Daoy (cell line): Measurements from ENCODE around the gene GLRX3. TPM values are rescaled to one million over a fixed set of nuclear protein-coding genes. Genes with fewer than 3 reads are reported as not detected.

Experiments used
- DNase-seq: peaks from one replicate; pipeline ENCODE4 v3.0.0-alpha.2; 2015; ENCODE audit warnings: low read depth
- total RNA-seq: library from RNA; depleted of rRNA; stranded (reverse); fragments of >200 nt; shearing (Covaris generic); gene quantifications from 2 replicates; pipeline ENCODE4 v1.2.3, GENCODE V29; 2014; rRNA removed

The GLRX3 gene
- total RNA-seq, 1 experiment from 2014 or later = 193 TPM

DNA sequence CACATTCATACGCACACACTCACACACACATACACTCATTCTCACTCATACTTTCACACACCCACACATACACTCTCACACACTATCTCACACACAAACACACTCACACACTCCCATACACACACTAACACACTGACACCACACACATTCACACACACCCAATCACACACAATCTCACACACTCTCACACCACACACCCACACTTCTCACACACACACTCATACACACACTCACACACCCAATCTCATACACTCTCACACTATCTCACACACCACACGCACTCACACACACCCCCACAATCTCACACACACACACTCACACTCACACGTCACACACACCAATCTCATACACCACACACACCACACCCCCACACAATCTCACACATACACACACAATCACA is 71.0 kb downstream of the GLRX3 start:
- DNase-seq = no peak

DNA sequence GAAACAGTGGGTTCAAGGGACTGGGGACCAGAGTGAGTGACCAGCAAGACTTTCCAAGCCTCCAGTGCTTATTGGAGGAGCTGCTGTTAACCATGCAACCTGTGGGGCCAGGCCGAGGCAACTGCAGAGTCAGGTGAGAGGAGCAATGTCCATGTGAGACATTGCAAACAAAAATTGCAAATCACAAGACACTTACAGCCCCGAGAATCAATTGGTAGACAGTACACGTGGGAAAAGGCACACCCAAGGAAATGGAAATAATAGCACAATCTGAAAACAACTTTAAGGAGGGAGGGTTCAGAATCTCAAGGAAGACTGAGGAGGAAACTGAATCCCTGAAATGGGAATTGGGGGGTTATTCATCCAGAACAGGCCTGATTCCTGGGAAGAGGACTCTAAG is 72.6 kb downstream of the GLRX3 start:
- no peak for DNase-seq

DNA sequence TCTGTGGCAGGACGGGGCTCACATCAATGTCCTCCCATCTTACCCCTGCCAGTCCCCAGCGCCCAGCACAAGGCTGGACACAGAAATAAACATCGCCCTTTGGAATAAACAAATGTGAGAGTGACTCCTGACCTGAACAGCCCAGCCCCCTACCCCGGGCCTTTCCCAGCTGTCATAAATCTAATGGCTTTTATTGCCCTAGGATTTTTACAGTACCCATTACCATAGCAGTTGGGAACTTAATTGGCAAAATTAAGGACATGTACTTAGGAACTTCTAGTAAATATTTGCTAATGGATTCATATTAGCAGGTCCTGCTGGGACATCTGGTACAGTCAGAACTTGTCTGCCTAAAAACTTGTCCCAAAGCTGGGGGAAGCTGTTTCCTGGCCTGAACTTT is 76.6 kb downstream of the GLRX3 start:
- DNase-seq = no peak

- no peak for DNase-seq
Measured at GRCh38 chr10:130213286-130214080, 77.3 kb downstream of the GLRX3 start.

DNA sequence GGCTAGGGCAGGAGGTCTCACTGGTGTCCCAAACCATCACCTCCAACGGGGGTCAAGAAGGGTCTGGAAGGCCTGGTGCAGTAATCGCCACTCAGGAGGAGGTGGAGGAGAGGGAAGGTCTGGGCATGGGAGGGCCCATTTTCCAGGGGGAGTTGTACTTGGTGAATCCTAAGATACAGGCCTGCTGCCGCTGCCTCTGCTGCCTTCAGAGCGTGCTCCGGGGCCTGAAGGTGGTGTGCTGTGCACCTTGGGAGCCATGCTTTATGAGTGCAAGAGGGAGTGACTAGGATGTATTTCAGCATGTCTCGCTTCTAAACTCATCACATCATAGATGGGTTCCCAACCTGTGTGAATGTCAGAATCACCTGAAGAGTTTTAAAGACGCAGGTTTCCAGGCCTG is 78.2 kb downstream of the GLRX3 start:
- DNase-seq = no peak

DNA sequence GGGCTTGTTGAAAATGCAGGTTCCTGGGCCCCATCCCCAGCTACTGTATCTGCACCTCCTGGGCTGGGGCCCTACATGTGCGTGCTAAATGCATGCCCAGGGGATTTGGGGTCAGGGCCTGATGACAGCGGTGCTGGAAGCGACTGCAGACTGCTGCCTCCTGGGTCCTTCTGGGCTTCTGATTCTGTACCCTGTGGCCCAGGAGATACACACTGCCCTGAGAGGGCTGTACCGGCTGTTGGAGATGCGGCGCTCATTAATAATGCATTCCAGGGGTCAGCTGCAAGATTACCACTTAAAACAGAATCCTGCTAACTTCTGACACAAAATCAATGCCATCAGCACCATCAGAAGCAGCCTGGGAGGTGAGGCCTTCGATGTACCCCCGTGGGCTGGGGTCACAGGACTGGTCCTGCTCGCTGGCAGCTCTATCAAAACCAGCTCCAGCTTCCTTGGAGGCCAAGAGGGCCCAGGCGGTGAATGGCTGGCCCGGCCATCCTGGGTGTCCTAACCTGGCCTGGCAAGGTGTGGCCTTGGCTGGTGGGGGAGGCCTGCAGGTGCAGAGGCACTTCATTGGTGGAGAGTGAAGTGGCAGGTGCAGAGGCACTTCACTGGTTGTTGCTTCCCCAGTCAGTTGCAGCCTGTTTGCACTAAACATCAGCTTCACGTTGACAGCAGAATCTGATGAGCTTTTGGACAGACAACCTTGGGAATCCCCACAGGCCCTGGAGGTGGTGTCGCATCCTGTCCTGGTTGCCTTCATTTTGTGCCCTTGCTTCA is 79.2 kb downstream of the GLRX3 start:
- no peak for DNase-seq

GRCh38 chr10:130215931-130216231 is 79.7 kb downstream of the GLRX3 start:
- no peak for DNase-seq

- no peak for DNase-seq
Measured at GRCh38 chr10:130218181-130218641, 82.0 kb downstream of the GLRX3 start.

- DNase-seq = no peak
Measured at GRCh38 chr10:130218936-130219335, 82.7 kb downstream of the GLRX3 start.

DNA sequence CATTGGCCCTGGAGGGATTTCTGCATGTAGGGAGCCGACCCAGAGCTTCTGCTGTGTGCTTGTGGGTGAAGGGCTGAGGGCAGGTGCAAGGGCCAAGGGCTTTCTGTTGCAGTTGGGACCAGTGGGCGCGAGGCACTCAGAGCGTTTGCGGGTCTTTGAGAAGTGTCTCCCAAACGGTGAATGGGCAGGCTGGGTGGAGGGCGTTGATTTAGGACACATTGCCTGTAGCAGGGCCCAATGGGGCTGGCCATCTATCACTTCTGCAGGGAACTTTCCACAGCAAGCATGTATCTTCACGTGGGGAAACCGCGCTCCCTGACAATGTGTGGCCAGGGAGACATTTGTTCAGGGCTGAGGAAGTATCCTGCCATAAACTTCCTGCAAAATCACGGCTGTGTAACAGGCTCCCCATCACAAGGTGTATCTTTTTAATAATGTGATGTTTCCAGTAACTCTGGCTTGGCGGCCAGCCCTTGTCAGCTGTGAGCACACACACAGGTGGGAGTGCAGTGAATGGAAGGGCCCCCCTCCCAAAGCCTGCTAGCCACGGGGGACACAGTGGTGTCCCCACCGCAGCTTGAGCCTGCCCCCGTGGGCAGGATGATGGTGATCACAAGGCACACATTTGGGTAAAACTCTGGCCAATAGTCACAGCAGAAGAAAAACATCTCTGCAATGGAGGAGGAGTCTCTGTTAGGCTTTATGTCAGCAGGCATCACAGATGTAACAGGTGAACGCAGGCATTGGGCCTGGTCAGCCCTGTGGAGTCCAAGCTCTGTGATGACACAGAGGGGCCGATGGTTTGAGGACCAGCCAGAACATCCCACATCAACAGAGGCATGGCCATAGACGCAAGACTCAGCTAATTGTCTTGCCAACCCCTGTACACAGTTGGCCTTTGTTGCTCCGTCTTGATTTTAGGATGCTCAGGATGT is 84.3 kb downstream of the GLRX3 start:
- DNase-seq = no peak

GRCh38 chr10:130221456-130222375 is 85.5 kb downstream of the GLRX3 start:
- DNase-seq = no peak

DNA sequence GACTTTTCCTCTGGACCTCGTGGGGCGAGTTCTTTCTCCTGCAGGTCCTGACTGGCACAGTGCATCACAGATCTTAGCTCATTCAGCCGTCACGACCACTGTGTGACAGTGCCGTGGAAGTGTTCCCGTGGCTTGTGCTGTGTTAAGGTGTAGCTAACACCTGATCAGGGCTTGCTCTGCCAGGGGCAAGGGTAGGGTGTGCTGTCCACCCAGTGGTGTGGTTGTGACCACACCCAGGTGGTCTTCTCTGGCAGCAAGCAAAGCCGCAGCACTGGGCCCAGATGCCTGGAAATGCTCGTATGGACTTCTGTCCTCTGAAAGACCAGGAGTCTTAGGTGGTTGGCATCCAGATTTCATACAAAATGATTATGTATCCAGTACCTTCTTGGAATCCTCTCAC is 86.2 kb downstream of the GLRX3 start:
- DNase-seq = no peak

DNA sequence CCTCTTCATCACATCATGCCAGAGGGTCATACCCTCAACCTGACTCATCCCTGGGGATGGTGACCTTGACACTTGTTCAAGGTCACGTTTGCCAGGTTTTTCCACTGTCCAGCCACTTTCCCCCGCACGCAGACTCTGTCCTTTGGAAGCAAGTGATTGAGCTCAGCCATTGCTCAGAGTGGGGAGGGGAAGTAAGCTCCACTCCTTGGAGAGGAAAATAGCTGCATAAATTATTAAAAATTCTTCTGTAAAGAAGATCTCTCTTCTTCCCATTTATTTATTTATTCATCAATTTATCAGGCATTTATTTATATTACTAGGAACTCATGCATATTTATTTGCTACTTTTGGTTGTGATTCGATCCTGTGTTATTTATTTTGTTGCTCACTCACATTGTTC is 88.0 kb downstream of the GLRX3 start:
- DNase-seq = no peak

- DNase-seq = no peak
Measured at GRCh38 chr10:130226012-130226411, 89.8 kb downstream of the GLRX3 start.

GRCh38 chr10:130227883-130228282 is 91.7 kb downstream of the GLRX3 start:
- DNase-seq = no peak

Other genes starting within 250 kb of the GLRX3 start
- gene EBF3, start 172.1 kb upstream of the GLRX3 start, total RNA-seq = 1.1 and 3.4 TPM in 2 replicates
- 0.03 and 0.46 TPM in 2 replicates for gene C10orf143, start 25.6 kb upstream of the GLRX3 start, total RNA-seq